NT2/D1 (cell line): ENCODE data around the gene ADARB2.

Experiments
- SUZ12 ChIP-seq: IDR thresholded peaks from 2 replicates; pipeline ENCODE4 v1.6.1; 2011; ENCODE audit not compliant: insufficient read length, insufficient read depth; ENCODE audit errors: extremely low read depth
- YY1 ChIP-seq: IDR thresholded peaks from 2 replicates; pipeline ENCODE4 v1.6.1; 2011; ENCODE audit not compliant: insufficient read length, insufficient read depth
- ZNF274 ChIP-seq: IDR thresholded peaks from 2 replicates; pipeline ENCODE4 v1.6.1; 2011; ENCODE audit warnings: mild to moderate bottlenecking, low read depth, low read length

DNA sequence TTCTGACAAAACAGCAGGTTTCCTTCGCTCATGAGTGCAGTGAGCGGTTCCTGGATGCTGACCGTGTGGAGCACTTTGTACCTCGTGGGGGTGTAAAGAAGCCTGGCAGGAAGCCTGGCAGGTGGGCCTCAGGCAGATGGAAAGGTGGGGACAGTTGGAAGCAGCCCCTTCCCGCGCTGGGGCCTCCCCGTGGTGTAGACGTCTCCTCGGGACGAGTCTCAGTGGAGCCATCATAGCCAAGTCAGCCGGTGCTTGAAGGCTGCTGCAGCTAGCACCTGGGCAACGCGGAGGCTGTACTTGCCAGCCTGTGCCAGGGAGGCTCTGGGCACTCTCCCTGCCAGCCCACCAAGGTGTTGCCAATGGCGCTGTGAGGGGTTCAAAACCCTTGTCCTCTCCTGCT is 526.7 kb downstream of the ADARB2 start:
- TF ChIP-seq YY1, result no peak
- TF ChIP-seq SUZ12, result no peak
- no peak for TF ChIP-seq ZNF274
